G401 (cell line): ENCODE measurements around the gene DNAJC5. TPM values are rescaled to one million over a fixed set of nuclear protein-coding genes. Genes with fewer than 3 reads are reported as not detected.
A peak's percentile ranks its signal among the peaks of the same experiment; 100 is the strongest.
"Not testable (repeated sequence)": the region's sequence is repeated elsewhere in the genome, so short reads cannot be mapped to it uniquely, and the experiment has no call there.

ENCODE experiments used
- DNase-seq: peaks from one replicate; pipeline ENCODE4 v3.0.0-alpha.2; 2015; ENCODE audit warnings: low spot score
- in situ Hi-C: cut with HindIII; loops from 2 replicates; pipeline ENCODE4 v1.10.0; 2016; ENCODE audit warnings: low sequenced_read_pairs, mixed read lengths
- total RNA-seq: library from RNA; depleted of rRNA; stranded (reverse); fragments of >200 nt; shearing (Covaris generic); gene quantifications from 2 replicates; pipeline ENCODE4 v1.2.3, GENCODE V29; 2014

The DNAJC5 gene
- total RNA-seq, 1 experiment from 2014 or later = 43.6 TPM

GRCh38 chr20:63972312-63973159 is 77.6 kb downstream of the DNAJC5 start:
- DNase-seq = no peak
- in situ Hi-C loops = no loop called here

- DNase-seq = no peak
- in situ Hi-C loops = no loop called here
These were observed 78.2 kb downstream of the DNAJC5 start for GRCh38 chr20:63973160-63973479.

GRCh38 chr20:63973636-63974401 is 78.9 kb downstream of the DNAJC5 start:
- in situ Hi-C loops = no loop called here
- peak; percentile 85 for DNase-seq

- in situ Hi-C loops = no loop called here
- DNase-seq = peak; percentile 98
These were observed 79.7 kb downstream of the DNAJC5 start for GRCh38 chr20:63974402-63975200.

- in situ Hi-C loops, DNase-seq: not testable (repeated sequence)
These were observed 81.6 kb downstream of the DNAJC5 start for GRCh38 chr20:63976511-63976910.

- no peak for DNase-seq
- in situ Hi-C loops = no loop called here
These were observed 82.2 kb downstream of the DNAJC5 start for GRCh38 chr20:63976980-63977738.

- in situ Hi-C loops = no loop called here
- DNase-seq = no peak
These were observed 82.9 kb downstream of the DNAJC5 start for GRCh38 chr20:63977739-63978276.

- DNase-seq = peak; percentile 65
- in situ Hi-C loops = no loop called here
These were observed 83.6 kb downstream of the DNAJC5 start for GRCh38 chr20:63978319-63979228.

GRCh38 chr20:63979229-63979556 is 84.3 kb downstream of the DNAJC5 start:
- in situ Hi-C loops = no loop called here
- DNase-seq = no peak

GRCh38 chr20:63979557-63980316 is 84.8 kb downstream of the DNAJC5 start, which contains the start of gene SAMD10:
Gene SAMD10, minus strand, starts transcription at chr20:63979642. Its CDS starts 175 bp downstream, at chr20:63979467.
- DNase-seq = peak; percentile 58

GRCh38 chr20:63980317-63980805 is 85.4 kb downstream of the DNAJC5 start:
- no peak for DNase-seq
- in situ Hi-C loops = no loop called here

More at GRCh38 chr20:63979557-63980316, 84.8 kb downstream of the DNAJC5 start, which contains the start of gene SAMD10:
- in situ Hi-C loops = no loop called here

- in situ Hi-C loops = no loop called here
- peak; percentile 93 for DNase-seq
These were observed 86.1 kb downstream of the DNAJC5 start, which contains the start of gene PRPF6 for GRCh38 chr20:63980806-63981728. Gene PRPF6, plus strand, starts transcription at chr20:63981132. Its CDS starts 114 bp downstream, at chr20:63981246.

GRCh38 chr20:63982937-63983336 is 88.0 kb downstream of the DNAJC5 start:
- DNase-seq = no peak
- in situ Hi-C loops = no loop called here
